Fibroblast of lung (primary cell): ENCODE measurements around the gene RTP1.

ENCODE experiments used
- EZH2 ChIP-seq: IDR thresholded peaks from 2 replicates; pipeline ENCODE4 v1.5.1; 2012; ENCODE audit warnings: low read length, control low read depth, mild to moderate bottlenecking; ENCODE audit errors: missing control alignments
- TF ChIP-seq, protein P1 (sequence below), 2 donors: IDR thresholded peaks in 1 of 2; conservative IDR thresholded peaks in 1 of 2; 1 replicate in 1 of 2; 2 replicates in 1 of 2; pipeline ENCODE4 v1.5.1; 2011 to 2012; ENCODE audit warnings: low read length in 2 of 2, control low read depth in 1 of 2, inconsistent platforms in 1 of 2, low read depth in 1 of 2, mild to moderate bottlenecking in 1 of 2

DNA sequence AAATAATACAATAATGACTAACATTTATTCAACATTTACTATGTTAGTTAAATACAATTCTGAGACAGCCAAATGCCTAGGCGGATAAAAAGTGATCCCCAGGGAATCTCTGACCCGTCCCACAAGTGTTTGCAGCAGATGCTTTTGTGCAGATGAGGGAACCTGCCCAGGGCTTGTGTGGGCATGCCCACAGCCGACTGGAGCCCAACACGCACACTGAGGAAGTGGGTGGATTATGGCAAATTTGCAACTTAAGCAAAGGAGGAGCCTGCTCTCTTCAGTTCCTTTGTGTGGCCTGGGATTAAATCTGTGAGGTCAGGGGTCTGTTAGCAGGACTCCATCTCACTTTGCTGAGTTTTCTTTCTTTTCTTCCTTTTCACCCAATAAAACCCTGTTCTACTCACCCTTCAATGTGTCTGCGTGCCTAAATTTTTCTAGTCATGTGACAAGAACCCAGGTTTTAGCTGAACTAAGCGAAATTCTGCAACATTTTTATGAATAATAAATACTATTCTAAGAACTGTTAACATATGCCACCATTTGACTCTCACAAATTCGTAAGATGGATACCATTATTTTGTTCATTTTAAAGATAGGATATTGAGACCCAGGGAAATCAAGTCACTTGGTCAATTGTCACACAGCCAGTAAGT, 13.9 kb upstream of the RTP1 start:
- TF ChIP-seq, protein P1, sequence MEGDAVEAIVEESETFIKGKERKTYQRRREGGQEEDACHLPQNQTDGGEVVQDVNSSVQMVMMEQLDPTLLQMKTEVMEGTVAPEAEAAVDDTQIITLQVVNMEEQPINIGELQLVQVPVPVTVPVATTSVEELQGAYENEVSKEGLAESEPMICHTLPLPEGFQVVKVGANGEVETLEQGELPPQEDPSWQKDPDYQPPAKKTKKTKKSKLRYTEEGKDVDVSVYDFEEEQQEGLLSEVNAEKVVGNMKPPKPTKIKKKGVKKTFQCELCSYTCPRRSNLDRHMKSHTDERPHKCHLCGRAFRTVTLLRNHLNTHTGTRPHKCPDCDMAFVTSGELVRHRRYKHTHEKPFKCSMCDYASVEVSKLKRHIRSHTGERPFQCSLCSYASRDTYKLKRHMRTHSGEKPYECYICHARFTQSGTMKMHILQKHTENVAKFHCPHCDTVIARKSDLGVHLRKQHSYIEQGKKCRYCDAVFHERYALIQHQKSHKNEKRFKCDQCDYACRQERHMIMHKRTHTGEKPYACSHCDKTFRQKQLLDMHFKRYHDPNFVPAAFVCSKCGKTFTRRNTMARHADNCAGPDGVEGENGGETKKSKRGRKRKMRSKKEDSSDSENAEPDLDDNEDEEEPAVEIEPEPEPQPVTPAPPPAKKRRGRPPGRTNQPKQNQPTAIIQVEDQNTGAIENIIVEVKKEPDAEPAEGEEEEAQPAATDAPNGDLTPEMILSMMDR (conservative IDR thresholded peaks at IDR 0.05 in 1 of 2, IDR thresholded peaks at IDR 0.05 in 1 of 2; ENCODE audit: low read depth in 1 of 2, low read length in 2 of 2): no peak
- no peak for TF ChIP-seq EZH2
